DMS114 treated with DMSO at 0.1 percent for 48 hours (cell line): Measurements from ENCODE around the gene ELMO1.

Experiments used
- DNase-seq: peaks from one replicate; lab custom pipeline; 2025; ENCODE audit not compliant: unreplicated experiment; lab: John Stamatoyannopoulos, UW

The ELMO1 gene

GRCh38 chr7:37432281-37432920 is 16.3 kb downstream of the ELMO1 start:
- DNase-seq: no peak

DNA sequence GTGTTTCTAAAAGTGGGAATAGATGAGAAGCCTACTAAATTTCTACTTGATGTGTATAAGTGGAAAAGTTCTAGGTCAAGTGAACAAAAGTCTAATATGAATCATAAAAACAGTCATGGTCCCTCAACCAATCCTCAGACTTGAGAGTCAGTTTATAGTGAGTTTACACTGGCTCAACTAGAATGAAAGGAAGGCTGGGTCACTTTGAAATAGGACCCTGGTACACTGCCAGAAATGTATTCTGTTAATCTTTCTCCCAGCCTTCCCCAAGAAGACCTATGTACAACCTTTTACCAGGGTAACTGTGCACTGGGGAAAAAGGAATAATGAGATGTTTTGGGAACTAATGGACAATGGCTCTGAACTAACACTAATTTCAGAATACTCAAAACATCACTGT is 17.3 kb downstream of the ELMO1 start:
- DNase-seq: no peak

- no peak for DNase-seq
Measured at GRCh38 chr7:37430640-37431039, 18.0 kb downstream of the ELMO1 start.

GRCh38 chr7:37430171-37430570 is 18.5 kb downstream of the ELMO1 start:
- no peak for DNase-seq

DNA sequence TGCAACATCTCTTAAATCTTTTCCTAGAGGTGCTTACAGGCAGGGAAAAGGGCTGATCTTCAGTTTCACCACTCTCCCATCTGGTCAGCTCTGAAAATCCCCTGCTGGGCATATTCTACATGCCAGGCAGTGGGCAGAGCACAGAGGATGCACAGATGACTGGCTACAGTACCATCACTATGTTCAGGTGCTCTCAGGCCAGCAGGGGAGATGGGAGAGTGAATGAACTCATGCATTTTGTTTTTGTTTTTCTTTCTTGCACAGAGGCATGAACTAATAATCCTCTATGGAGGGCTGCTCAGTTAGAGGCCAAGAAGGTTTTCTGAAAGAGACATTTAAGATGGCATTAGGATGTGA is 19.3 kb downstream of the ELMO1 start:
- DNase-seq: no peak

GRCh38 chr7:37428681-37429434 is 19.8 kb downstream of the ELMO1 start:
- DNase-seq: no peak

DNA sequence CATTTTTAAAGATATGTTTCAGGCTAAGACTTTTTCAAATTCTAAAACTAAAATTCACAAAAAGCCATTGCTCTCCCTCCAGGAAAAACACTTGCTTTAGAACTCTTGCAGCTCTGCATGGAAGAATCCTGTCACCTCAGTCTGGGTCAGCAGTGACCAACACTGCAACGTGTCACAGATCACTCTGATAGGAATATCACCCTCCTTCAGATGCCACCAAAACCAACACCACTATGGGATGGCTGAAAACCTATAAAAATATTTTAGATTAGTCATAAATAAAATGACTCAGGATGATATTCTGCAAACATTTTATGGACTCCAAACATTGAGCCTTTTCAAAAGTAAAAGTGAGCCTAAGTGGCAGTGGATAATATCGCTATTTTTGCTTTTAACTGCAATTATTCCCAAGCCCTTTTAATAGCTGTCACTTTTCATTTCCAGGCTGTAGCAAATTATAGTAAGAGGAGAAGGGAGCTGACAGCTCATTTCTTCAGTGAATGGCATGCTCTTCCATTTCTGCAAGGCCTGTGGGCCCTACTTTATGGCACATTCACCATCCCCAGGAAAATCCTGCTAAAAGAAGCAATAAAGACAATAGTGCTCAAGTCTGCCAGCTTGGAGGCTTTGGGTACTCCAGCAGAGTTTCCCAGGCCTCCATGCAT is 21.3 kb downstream of the ELMO1 start:
- DNase-seq: no peak

- DNase-seq: no peak
Measured at GRCh38 chr7:37425498-37425897, 23.2 kb downstream of the ELMO1 start.

GRCh38 chr7:37424995-37425394 is 23.7 kb downstream of the ELMO1 start:
- no peak for DNase-seq

- DNase-seq: no peak
Measured at GRCh38 chr7:37424521-37424920, 24.1 kb downstream of the ELMO1 start.

- no peak for DNase-seq
Measured at GRCh38 chr7:37421861-37422500, 26.7 kb downstream of the ELMO1 start.

GRCh38 chr7:37420946-37421695 is 27.5 kb downstream of the ELMO1 start:
- no peak for DNase-seq

GRCh38 chr7:37419496-37419895 is 29.2 kb downstream of the ELMO1 start:
- DNase-seq: no peak

- DNase-seq: no peak
Measured at GRCh38 chr7:37418381-37418780, 30.3 kb downstream of the ELMO1 start.

DNA sequence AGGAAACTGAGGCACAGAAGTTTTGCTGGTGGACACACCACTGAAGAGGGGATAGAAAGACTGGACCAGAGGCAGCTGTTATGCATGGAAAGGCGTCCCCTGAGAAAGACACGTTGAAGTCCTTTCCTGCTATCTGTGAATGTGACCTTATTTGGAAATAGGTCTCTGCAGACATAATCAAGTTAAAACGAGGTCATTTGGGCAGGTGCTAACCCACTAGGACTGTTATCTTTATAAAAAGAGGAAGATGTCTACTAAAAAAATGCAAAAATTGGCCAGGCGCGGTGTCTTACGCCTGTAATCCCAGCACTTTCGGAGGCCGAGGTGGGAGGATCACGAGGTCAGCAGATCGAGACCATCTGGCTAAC is 31.6 kb downstream of the ELMO1 start:
- DNase-seq: no peak

DNA sequence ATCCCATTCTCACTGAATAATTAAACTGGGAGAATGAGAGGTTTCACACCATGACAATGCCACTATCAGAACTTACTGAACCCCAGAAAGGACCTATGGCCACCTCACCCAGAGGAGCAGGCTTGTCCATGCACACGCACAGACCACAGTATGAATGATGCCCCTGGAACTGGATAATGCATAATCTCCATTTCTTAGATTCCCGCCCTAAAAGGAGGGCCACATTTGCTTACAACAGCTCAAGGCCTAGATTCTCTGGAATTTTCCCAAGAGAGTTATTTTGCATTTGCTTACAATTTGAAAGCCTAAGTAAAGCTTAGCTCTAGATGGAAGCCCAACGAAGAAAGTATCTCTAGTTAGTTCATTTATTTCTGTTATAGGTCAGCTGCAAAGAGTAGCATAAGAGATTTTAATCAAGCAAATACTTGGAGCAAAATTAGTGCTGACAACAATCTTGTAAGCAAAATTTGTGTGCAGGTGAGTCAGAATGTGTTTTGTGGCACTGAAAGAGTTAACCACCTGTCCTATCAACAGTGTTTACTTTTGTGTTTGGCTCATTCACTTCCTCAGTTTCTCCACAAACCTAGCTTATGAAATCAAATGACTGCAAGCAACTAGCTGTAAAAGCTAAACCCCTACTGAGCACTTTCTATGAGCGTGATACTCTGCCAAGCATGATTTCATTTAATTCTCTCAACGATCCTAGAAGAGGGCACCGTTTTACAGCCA is 32.1 kb downstream of the ELMO1 start:
- no peak for DNase-seq

- no peak for DNase-seq
Measured at GRCh38 chr7:37415629-37416028, 33.0 kb downstream of the ELMO1 start.

GRCh38 chr7:37414352-37414983 is 34.2 kb downstream of the ELMO1 start:
- no peak for DNase-seq

DNA sequence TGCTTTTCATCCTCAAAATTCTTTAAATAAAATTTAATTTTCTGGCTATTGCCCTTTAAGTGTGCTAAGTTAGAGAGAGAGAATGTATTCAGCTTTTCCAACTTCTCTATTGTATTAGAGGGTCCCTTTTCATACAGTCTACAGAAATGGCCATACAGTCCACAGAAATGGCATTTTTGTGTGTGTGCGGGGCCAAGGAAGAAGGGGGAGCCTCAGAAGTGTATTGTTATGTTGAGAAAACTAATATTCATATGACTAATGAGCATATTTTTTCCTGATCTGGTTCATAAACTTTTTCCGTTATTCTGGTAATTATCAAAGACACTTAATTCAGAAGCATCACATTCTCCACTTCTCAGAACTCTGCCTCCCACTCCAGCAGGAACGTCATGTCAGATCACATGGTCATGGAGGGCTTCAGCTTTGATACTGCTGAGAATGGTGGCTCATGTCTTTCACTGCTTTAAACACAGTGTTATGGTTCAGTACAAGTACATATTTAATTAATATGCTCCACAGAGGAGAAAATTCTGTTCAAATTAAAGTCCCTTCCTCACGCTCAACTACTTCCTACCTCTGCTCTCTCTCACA is 37.1 kb downstream of the ELMO1 start:
- DNase-seq: no peak
